ENCODE results near the gene APBB2.

Gene APBB2

GRCh38 chr4:40800064-40800463 is 414.3 kb downstream of the APBB2 start:
- H3K4me1 ChIP-seq (ENCODE audit: control insufficient read depth, insufficient read depth, low read length): no peaks in the 10 kb centered on the region
- no peaks in the 10 kb centered on the region for H3K9me3 ChIP-seq (ENCODE audit: control insufficient read depth, insufficient read depth, low read length)
- H3K4me3 ChIP-seq (ENCODE audit: low read depth, low read length): no peak overlapping the region
- H3K36me3 ChIP-seq (ENCODE audit: control insufficient read depth, insufficient read depth, low read length): no peaks in the 10 kb centered on the region
- H3K27me3 ChIP-seq (ENCODE audit: control insufficient read depth, insufficient read depth, low read length): no peaks in the 10 kb centered on the region
- no peak overlapping the region for H3K9ac ChIP-seq (ENCODE audit: low read depth, low read length)

- H3K4me1 ChIP-seq (ENCODE audit: control insufficient read depth, insufficient read depth, low read length): no peaks in the 10 kb centered on the region
- H3K9ac ChIP-seq (ENCODE audit: low read depth, low read length): no peak overlapping the region
- no peak overlapping the region for H3K4me3 ChIP-seq (ENCODE audit: low read depth, low read length)
- H3K27me3 ChIP-seq (ENCODE audit: control insufficient read depth, insufficient read depth, low read length): no peaks in the 10 kb centered on the region
- no peaks in the 10 kb centered on the region for H3K9me3 ChIP-seq (ENCODE audit: control insufficient read depth, insufficient read depth, low read length)
- no peaks in the 10 kb centered on the region for H3K36me3 ChIP-seq (ENCODE audit: control insufficient read depth, insufficient read depth, low read length)
Measured at GRCh38 chr4:40789771-40790170, 424.6 kb downstream of the APBB2 start.

GRCh38 chr4:40789031-40789430 is 425.3 kb downstream of the APBB2 start:
- Histone ChIP-seq H3K4me3 (ENCODE audit: low read depth, low read length) (no peak overlapping the region), H3K9ac (ENCODE audit: low read depth, low read length) (no peak overlapping the region), H3K9me3 (ENCODE audit: control insufficient read depth, insufficient read depth, low read length) (no peaks in the 10 kb centered on the region), H3K36me3 (ENCODE audit: control insufficient read depth, insufficient read depth, low read length) (no peaks in the 10 kb centered on the region), H3K27me3 (ENCODE audit: control insufficient read depth, insufficient read depth, low read length) (no peaks in the 10 kb centered on the region), H3K4me1 (ENCODE audit: control insufficient read depth, insufficient read depth, low read length) (no peaks in the 10 kb centered on the region)

- H3K4me1 ChIP-seq (ENCODE audit: control insufficient read depth, insufficient read depth, low read length): no peaks in the 10 kb centered on the region
- H3K36me3 ChIP-seq (ENCODE audit: control insufficient read depth, insufficient read depth, low read length): no peaks in the 10 kb centered on the region
- no peaks in the 10 kb centered on the region for H3K9me3 ChIP-seq (ENCODE audit: control insufficient read depth, insufficient read depth, low read length)
- H3K27me3 ChIP-seq (ENCODE audit: control insufficient read depth, insufficient read depth, low read length): no peaks in the 10 kb centered on the region
- H3K9ac ChIP-seq (ENCODE audit: low read depth, low read length): no peak overlapping the region
- H3K4me3 ChIP-seq (ENCODE audit: low read depth, low read length): no peak overlapping the region
Measured at GRCh38 chr4:40788331-40788730, 426.0 kb downstream of the APBB2 start.

- Histone ChIP-seq H3K9ac (ENCODE audit: low read depth, low read length) (no peak overlapping the region), H3K36me3 (ENCODE audit: control insufficient read depth, insufficient read depth, low read length) (no peaks in the 10 kb centered on the region), H3K4me1 (ENCODE audit: control insufficient read depth, insufficient read depth, low read length) (no peaks in the 10 kb centered on the region), H3K4me3 (ENCODE audit: low read depth, low read length) (no peak overlapping the region), H3K27me3 (ENCODE audit: control insufficient read depth, insufficient read depth, low read length) (no peaks in the 10 kb centered on the region), H3K9me3 (ENCODE audit: control insufficient read depth, insufficient read depth, low read length) (no peaks in the 10 kb centered on the region)
Measured at GRCh38 chr4:40785727-40786126, 428.6 kb downstream of the APBB2 start.

- no peaks in the 10 kb centered on the region for H3K9me3 ChIP-seq (ENCODE audit: control insufficient read depth, insufficient read depth, low read length)
- H3K4me1 ChIP-seq (ENCODE audit: control insufficient read depth, insufficient read depth, low read length): no peaks in the 10 kb centered on the region
- H3K4me3 ChIP-seq (ENCODE audit: low read depth, low read length): no peak overlapping the region
- H3K36me3 ChIP-seq (ENCODE audit: control insufficient read depth, insufficient read depth, low read length): no peaks in the 10 kb centered on the region
- H3K9ac ChIP-seq (ENCODE audit: low read depth, low read length): no peak overlapping the region
- no peaks in the 10 kb centered on the region for H3K27me3 ChIP-seq (ENCODE audit: control insufficient read depth, insufficient read depth, low read length)
Measured at GRCh38 chr4:40782876-40783275, 431.5 kb downstream of the APBB2 start.

- Histone ChIP-seq H3K4me1 (ENCODE audit: control insufficient read depth, insufficient read depth, low read length) (no peaks in the 10 kb centered on the region), H3K36me3 (ENCODE audit: control insufficient read depth, insufficient read depth, low read length) (no peaks in the 10 kb centered on the region), H3K9ac (ENCODE audit: low read depth, low read length) (no peak overlapping the region), H3K9me3 (ENCODE audit: control insufficient read depth, insufficient read depth, low read length) (no peaks in the 10 kb centered on the region), H3K4me3 (ENCODE audit: low read depth, low read length) (no peak overlapping the region), H3K27me3 (ENCODE audit: control insufficient read depth, insufficient read depth, low read length) (no peaks in the 10 kb centered on the region)
Measured at GRCh38 chr4:40778090-40778489, 436.3 kb downstream of the APBB2 start.

GRCh38 chr4:40769266-40769665 is 445.1 kb downstream of the APBB2 start:
- no peaks in the 10 kb centered on the region for H3K27me3 ChIP-seq (ENCODE audit: control insufficient read depth, insufficient read depth, low read length)
- H3K36me3 ChIP-seq (ENCODE audit: control insufficient read depth, insufficient read depth, low read length): peaks cover 3% of the 10 kb centered on the region
- no peak overlapping the region for H3K4me3 ChIP-seq (ENCODE audit: low read depth, low read length)
- no peaks in the 10 kb centered on the region for H3K4me1 ChIP-seq (ENCODE audit: control insufficient read depth, insufficient read depth, low read length)
- H3K9me3 ChIP-seq (ENCODE audit: control insufficient read depth, insufficient read depth, low read length): no peaks in the 10 kb centered on the region
- no peak overlapping the region for H3K9ac ChIP-seq (ENCODE audit: low read depth, low read length)

- H3K4me1 ChIP-seq (ENCODE audit: control insufficient read depth, insufficient read depth, low read length): no peaks in the 10 kb centered on the region
- peaks cover 3% of the 10 kb centered on the region for H3K36me3 ChIP-seq (ENCODE audit: control insufficient read depth, insufficient read depth, low read length)
- H3K9ac ChIP-seq (ENCODE audit: low read depth, low read length): no peak overlapping the region
- no peaks in the 10 kb centered on the region for H3K27me3 ChIP-seq (ENCODE audit: control insufficient read depth, insufficient read depth, low read length)
- no peaks in the 10 kb centered on the region for H3K9me3 ChIP-seq (ENCODE audit: control insufficient read depth, insufficient read depth, low read length)
- H3K4me3 ChIP-seq (ENCODE audit: low read depth, low read length): no peak overlapping the region
Measured at GRCh38 chr4:40763228-40763716, 451.1 kb downstream of the APBB2 start.
